ENCODE data around the gene WNT8A. TPM values are rescaled to one million over a fixed set of nuclear protein-coding genes. Genes with fewer than 3 reads are reported as not detected.

The WNT8A gene
- total RNA-seq, 1 donor from 2014 or later = not detected

DNA sequence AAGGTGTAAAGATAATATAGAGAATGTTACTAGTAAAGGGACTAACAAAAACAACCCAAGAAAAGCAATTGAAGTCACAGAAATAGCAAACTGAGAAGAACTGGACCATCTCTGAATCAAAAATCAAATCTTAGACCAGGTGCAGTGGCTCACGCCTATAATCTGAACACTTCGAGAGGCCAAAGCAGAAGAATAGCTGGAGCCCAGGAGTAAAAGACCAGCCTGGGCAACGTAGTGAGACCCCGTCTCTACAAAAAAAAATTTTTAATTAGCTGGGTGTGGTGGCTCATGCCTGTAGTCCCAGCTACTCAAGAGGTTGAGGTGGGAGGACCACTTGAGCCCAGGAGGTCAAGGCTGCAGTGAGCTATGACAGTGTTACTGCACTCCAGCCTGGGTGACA, 27.3 kb downstream of the WNT8A start:
- H3K36me3 ChIP-seq = no peaks in the 10 kb centered on the region
- ATAC-seq = no peak
- no peak overlapping the region for H3K27ac ChIP-seq
- H3K9me3 ChIP-seq = no peaks in the 10 kb centered on the region
- no peak for DNase-seq
- H3K4me1 ChIP-seq = no peaks in the 10 kb centered on the region
- no peak overlapping the region for H3K4me3 ChIP-seq
- H3K27me3 ChIP-seq (ENCODE audit: low read depth) = peaks cover 4% of the 10 kb centered on the region
- TF ChIP-seq, protein P1, sequence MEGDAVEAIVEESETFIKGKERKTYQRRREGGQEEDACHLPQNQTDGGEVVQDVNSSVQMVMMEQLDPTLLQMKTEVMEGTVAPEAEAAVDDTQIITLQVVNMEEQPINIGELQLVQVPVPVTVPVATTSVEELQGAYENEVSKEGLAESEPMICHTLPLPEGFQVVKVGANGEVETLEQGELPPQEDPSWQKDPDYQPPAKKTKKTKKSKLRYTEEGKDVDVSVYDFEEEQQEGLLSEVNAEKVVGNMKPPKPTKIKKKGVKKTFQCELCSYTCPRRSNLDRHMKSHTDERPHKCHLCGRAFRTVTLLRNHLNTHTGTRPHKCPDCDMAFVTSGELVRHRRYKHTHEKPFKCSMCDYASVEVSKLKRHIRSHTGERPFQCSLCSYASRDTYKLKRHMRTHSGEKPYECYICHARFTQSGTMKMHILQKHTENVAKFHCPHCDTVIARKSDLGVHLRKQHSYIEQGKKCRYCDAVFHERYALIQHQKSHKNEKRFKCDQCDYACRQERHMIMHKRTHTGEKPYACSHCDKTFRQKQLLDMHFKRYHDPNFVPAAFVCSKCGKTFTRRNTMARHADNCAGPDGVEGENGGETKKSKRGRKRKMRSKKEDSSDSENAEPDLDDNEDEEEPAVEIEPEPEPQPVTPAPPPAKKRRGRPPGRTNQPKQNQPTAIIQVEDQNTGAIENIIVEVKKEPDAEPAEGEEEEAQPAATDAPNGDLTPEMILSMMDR (IDR thresholded peaks at IDR 0.05) = no peak
- intact Hi-C loops (cut with DNase I) = no loop called here

DNA sequence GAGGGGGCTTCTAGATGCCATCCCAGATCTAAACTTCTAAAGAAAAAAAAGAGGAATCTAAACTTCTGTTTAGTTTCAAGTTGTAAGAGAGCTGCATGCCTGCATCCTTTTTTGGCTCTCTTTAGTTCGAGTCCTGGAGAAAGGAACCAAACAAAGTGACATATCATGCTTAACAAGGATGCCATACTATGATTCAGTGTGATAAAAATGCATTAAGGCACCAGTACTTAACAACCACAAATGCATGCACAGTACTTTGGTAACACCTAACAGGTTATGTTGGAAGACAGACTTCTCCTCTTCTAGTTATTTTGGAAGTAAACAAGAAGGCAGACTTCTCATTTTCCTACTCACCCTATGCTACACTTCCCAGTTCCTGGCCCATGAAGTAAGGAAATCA, 28.1 kb downstream of the WNT8A start:
- no peak overlapping the region for H3K4me3 ChIP-seq
- H3K36me3 ChIP-seq = no peaks in the 10 kb centered on the region
- H3K27ac ChIP-seq = no peak overlapping the region
- intact Hi-C loops (cut with DNase I) = no loop called here
- ATAC-seq = no peak
- DNase-seq = no peak
- no peaks in the 10 kb centered on the region for H3K4me1 ChIP-seq
- H3K27me3 ChIP-seq (ENCODE audit: low read depth) = peaks cover 4% of the 10 kb centered on the region
- no peaks in the 10 kb centered on the region for H3K9me3 ChIP-seq
- TF ChIP-seq, protein P1 (IDR thresholded peaks at IDR 0.05) = no peak

DNA sequence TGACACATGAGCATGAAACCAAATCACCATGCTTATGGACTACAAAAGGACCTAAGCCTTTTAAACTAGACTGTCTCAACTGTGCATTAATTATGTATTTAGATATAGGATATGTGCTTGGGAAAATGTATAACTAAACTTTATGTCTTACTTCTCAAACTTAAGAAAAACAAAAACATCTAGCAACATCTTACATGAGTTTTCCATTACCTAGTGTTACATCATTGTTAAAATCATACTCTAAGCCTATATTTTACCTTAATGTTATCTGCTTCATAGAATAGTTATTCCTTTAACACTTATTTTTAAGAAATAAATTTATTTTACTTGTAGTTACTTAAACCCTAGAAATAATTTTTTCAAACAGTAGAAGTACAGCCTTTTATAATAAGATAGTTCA, 31.4 kb downstream of the WNT8A start:
- no peaks in the 10 kb centered on the region for H3K9me3 ChIP-seq
- H3K27me3 ChIP-seq (ENCODE audit: low read depth) = peaks cover 4% of the 10 kb centered on the region
- no peaks in the 10 kb centered on the region for H3K4me1 ChIP-seq
- ATAC-seq (no peak), DNase-seq (no peak)
- no peak overlapping the region for H3K4me3 ChIP-seq
- TF ChIP-seq, protein P1 (IDR thresholded peaks at IDR 0.05) = no peak
- H3K36me3 ChIP-seq = no peaks in the 10 kb centered on the region
- no peak overlapping the region for H3K27ac ChIP-seq
- intact Hi-C loops (cut with DNase I) = no loop called here

DNA sequence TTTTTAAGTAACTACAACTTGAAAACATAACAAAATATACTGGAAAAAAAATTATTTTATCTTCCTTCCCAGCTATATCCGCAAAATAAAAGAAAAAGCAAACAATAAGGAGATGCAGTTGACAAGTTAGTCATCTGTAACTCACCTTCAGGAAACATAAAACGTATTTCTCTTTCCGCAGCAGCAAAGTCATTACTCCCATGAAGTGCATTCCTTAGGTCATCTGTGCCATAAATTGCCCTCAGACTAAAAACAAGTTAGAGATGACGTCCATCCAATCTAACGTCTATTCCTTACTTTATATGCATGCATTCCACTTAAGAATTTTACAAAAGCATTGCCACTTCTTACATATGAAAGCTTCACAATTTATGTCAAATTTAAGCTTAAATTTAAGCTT, 44.5 kb downstream of the WNT8A start:
- Histone ChIP-seq H3K27ac (no peak overlapping the region), H3K27me3 (ENCODE audit: low read depth) (no peaks in the 10 kb centered on the region), H3K4me1 (no peaks in the 10 kb centered on the region), H3K4me3 (no peak overlapping the region), H3K9me3 (no peaks in the 10 kb centered on the region), H3K36me3 (no peaks in the 10 kb centered on the region)
- no peak for DNase-seq
- TF ChIP-seq, protein P1 (IDR thresholded peaks at IDR 0.05) = no peak
- intact Hi-C loops (cut with DNase I) = no loop called here
- no peak for ATAC-seq

DNA sequence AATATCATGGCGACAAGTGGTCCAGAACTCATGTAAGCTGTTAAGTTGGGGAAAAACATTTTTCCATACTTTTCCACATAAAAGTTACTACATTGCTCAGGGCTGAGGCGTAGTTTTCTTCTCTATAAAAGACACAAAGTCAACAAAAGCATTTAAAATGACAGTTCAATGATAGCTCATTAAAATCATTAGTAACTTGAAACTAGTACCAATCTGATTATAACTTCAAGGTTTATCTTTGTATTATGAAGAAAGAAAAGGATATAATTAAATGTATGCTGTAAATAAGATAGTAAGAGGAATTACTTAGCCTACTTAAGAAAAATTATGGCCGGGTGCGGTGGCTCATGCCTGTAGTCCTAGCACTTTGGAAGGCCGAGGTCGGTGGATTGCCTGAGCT, 45.5 kb downstream of the WNT8A start:
- no peak for DNase-seq
- ATAC-seq = no peak

More for the DNA sequence above, 45.5 kb downstream of the WNT8A start:
- Histone ChIP-seq H3K36me3 (no peaks in the 10 kb centered on the region), H3K4me3 (no peak overlapping the region), H3K27ac (no peak overlapping the region), H3K27me3 (ENCODE audit: low read depth) (no peaks in the 10 kb centered on the region), H3K4me1 (no peaks in the 10 kb centered on the region), H3K9me3 (no peaks in the 10 kb centered on the region)
- TF ChIP-seq, protein P1 (IDR thresholded peaks at IDR 0.05) = no peak
- intact Hi-C loops (cut with DNase I) = no loop called here

All from lower lobe of right lung (tissue), 2 donors.